ENCODE data around the gene BBS2. TPM values are rescaled to one million over a fixed set of nuclear protein-coding genes. Genes with fewer than 3 reads are reported as not detected.

The BBS2 gene
- total RNA-seq, 1 experiment from 2014 or later, result 66.2 TPM

DNA sequence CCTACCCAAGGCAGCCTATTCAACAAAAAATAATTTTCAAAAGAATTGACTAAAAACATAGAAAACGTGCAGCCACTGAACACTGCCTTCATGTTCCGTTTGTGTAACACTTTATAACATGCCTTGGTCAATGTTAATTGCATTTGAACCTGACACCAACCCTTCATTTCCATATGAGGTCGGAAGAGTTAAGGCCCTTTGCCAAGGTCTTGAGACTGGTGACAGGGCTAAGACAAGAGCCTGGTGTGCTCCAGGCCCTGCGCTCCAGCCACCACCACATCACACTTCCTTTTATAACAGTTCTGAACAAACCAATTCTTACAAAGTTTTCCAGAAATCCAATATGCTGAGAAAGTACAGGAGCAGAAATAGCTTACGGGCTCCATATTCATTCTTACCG is 4.2 kb downstream of the BBS2 start:
- no peak overlapping the region for H3K4me2 ChIP-seq (ENCODE audit: low read depth, low read length, poor library complexity, severe bottlenecking)
- no peak overlapping the region for H3K4me3 ChIP-seq (ENCODE audit: low read length)

DNA sequence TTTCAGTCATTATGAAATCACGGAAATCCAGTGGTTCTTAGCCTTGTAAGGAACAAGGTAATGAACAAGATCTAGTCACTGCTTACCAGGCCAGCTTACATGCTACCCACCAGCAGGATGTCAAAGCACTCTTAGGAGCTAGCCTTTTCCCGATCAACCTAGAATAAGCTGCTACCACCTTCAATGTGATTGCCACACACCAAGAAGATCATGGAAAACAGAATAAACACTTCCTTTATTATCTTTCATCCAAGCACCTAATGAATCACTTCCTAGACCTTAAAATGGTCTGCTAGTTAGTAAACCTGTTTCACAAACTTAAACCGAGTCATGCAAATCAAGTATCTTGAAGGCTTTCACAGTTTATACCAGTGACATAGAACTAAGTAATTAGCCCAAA is 5.0 kb downstream of the BBS2 start:
- Histone ChIP-seq H3K27ac (ENCODE audit: low read length) (no peak overlapping the region), H3K9ac (ENCODE audit: low read length) (no peak overlapping the region), H3K27me3 (ENCODE audit: low read length) (no peaks in the 10 kb centered on the region), H3K4me3 (ENCODE audit: low read length) (no peak overlapping the region), H3K36me3 (ENCODE audit: insufficient read depth, low read length) (peaks cover 12% of the 10 kb centered on the region; the same call in 1 of the 2 replicates), H3K9me2 (replicated peaks; ENCODE audit: insufficient read depth, low read length) (no peaks in the 10 kb centered on the region), H3K4me2 (ENCODE audit: low read depth, low read length, poor library complexity, severe bottlenecking) (no peak overlapping the region), H3K79me2 (ENCODE audit: low read length) (peaks cover 49% of the 10 kb centered on the region), H2AFZ (ENCODE audit: low read length) (no peak overlapping the region), H4K20me1 (ENCODE audit: insufficient read depth, low read depth, low read length) (no peaks in the 10 kb centered on the region; the same call in 1 of the 2 replicates), H3K9me3 (ENCODE audit: low read length) (no peaks in the 10 kb centered on the region), H3K4me1 (ENCODE audit: low read length) (peaks cover 33% of the 10 kb centered on the region)
- DNase-seq, result no peak

More for the DNA sequence above, 4.2 kb downstream of the BBS2 start:
- H3K4me1 ChIP-seq (ENCODE audit: low read length), result peaks cover 40% of the 10 kb centered on the region
- H3K9me2 ChIP-seq (replicated peaks; ENCODE audit: insufficient read depth, low read length), result no peaks in the 10 kb centered on the region
- H3K27me3 ChIP-seq (ENCODE audit: low read length), result no peaks in the 10 kb centered on the region
- no peak overlapping the region for H3K9ac ChIP-seq (ENCODE audit: low read length)
- no peaks in the 10 kb centered on the region; the same call in 1 of the 2 replicates for H4K20me1 ChIP-seq (ENCODE audit: insufficient read depth, low read depth, low read length)
- no peak overlapping the region for H2AFZ ChIP-seq (ENCODE audit: low read length)
- peaks cover 12% of the 10 kb centered on the region; the same call in 1 of the 2 replicates for H3K36me3 ChIP-seq (ENCODE audit: insufficient read depth, low read length)
- peak; percentile 54 for DNase-seq
- no peaks in the 10 kb centered on the region for H3K9me3 ChIP-seq (ENCODE audit: low read length)
- no peak overlapping the region for H3K27ac ChIP-seq (ENCODE audit: low read length)
- peaks cover 49% of the 10 kb centered on the region for H3K79me2 ChIP-seq (ENCODE audit: low read length)

GRCh38 chr16:56513972-56514371 is 5.9 kb downstream of the BBS2 start:
- peak; percentile 83 for DNase-seq
- Histone ChIP-seq H3K9me2 (replicated peaks; ENCODE audit: insufficient read depth, low read length) (no peaks in the 10 kb centered on the region), H2AFZ (ENCODE audit: low read length) (no peak overlapping the region; the same call in 1 of the 2 replicates), H4K20me1 (ENCODE audit: insufficient read depth, low read depth, low read length) (no peaks in the 10 kb centered on the region; the same call in 1 of the 2 replicates), H3K36me3 (ENCODE audit: insufficient read depth, low read length) (peaks cover 12% of the 10 kb centered on the region; the same call in 1 of the 2 replicates), H3K27me3 (ENCODE audit: low read length) (no peaks in the 10 kb centered on the region), H3K27ac (ENCODE audit: low read length) (no peak overlapping the region; the same call in 1 of the 2 replicates), H3K9me3 (ENCODE audit: low read length) (no peaks in the 10 kb centered on the region), H3K4me1 (ENCODE audit: low read length) (peaks cover 29% of the 10 kb centered on the region), H3K9ac (ENCODE audit: low read length) (no peak overlapping the region), H3K4me2 (ENCODE audit: low read depth, low read length, poor library complexity, severe bottlenecking) (peak overlapping the region; percentile 6), H3K79me2 (ENCODE audit: low read length) (peaks cover 43% of the 10 kb centered on the region), H3K4me3 (ENCODE audit: low read length) (no peak overlapping the region)

DNA sequence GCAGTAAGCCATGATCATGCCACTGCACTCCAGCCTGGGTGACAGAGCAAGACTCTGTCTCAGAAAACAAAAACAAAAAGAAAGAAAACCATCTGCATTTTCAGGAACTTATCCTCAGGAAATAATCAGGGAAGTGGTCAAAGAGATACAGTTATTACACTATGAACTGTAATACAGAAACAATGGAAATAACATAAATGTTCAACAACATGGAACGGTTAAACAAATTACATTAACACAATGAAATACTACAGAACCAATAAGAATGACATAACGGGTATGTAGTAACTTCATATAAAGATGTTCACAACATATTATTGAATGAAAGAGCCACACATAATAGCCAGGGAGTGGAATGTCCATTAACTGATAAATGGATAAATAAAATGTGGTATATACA is 6.7 kb downstream of the BBS2 start:
- no peak overlapping the region for H3K4me3 ChIP-seq (ENCODE audit: low read length)
- no peaks in the 10 kb centered on the region for H3K27me3 ChIP-seq (ENCODE audit: low read length)
- peaks cover 36% of the 10 kb centered on the region for H3K79me2 ChIP-seq (ENCODE audit: low read length)
- no peaks in the 10 kb centered on the region for H3K9me3 ChIP-seq (ENCODE audit: low read length)
- no peak for DNase-seq
- no peak overlapping the region for H3K9ac ChIP-seq (ENCODE audit: low read length)
- H3K4me2 ChIP-seq (ENCODE audit: low read depth, low read length, poor library complexity, severe bottlenecking), result no peak overlapping the region
- H3K36me3 ChIP-seq (ENCODE audit: insufficient read depth, low read length), result peaks cover 12% of the 10 kb centered on the region; the same call in 1 of the 2 replicates
- no peaks in the 10 kb centered on the region for H4K20me1 ChIP-seq (ENCODE audit: insufficient read depth, low read depth, low read length)
- no peaks in the 10 kb centered on the region for H3K9me2 ChIP-seq (replicated peaks; ENCODE audit: insufficient read depth, low read length)
- H3K27ac ChIP-seq (ENCODE audit: low read length), result no peak overlapping the region
- peaks cover 22% of the 10 kb centered on the region for H3K4me1 ChIP-seq (ENCODE audit: low read length)
- no peak overlapping the region for H2AFZ ChIP-seq (ENCODE audit: low read length)

DNA sequence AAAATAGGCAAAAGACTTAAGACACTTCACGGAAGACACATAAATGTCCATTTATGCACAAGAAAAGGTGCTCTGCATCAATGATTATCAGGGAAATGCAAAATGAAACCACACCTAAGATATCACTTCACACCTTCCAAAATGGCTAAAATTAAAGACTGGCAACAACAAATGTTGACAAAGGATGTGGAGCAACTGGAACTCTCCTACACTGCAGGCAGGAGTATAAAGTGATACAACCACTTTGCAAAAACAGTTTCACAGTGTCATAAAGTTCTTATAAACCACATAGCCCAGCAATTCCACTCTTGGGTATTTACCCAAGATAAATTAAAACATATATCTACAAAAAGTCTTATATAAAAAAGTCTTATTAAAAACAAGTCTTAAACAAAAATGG is 7.8 kb downstream of the BBS2 start:
- no peak for DNase-seq
- Histone ChIP-seq H4K20me1 (ENCODE audit: insufficient read depth, low read depth, low read length) (no peaks in the 10 kb centered on the region), H3K9me2 (replicated peaks; ENCODE audit: insufficient read depth, low read length) (no peaks in the 10 kb centered on the region), H2AFZ (ENCODE audit: low read length) (no peak overlapping the region), H3K4me3 (ENCODE audit: low read length) (no peak overlapping the region), H3K4me1 (ENCODE audit: low read length) (peaks cover 22% of the 10 kb centered on the region), H3K9me3 (ENCODE audit: low read length) (no peaks in the 10 kb centered on the region), H3K27ac (ENCODE audit: low read length) (no peak overlapping the region), H3K9ac (ENCODE audit: low read length) (no peak overlapping the region), H3K4me2 (ENCODE audit: low read depth, low read length, poor library complexity, severe bottlenecking) (no peak overlapping the region), H3K79me2 (ENCODE audit: low read length) (peaks cover 30% of the 10 kb centered on the region), H3K27me3 (ENCODE audit: low read length) (no peaks in the 10 kb centered on the region), H3K36me3 (ENCODE audit: insufficient read depth, low read length) (peaks cover 15% of the 10 kb centered on the region; the same call in 1 of the 2 replicates)

GRCh38 chr16:56510544-56510943 is 9.3 kb downstream of the BBS2 start:
- H3K4me3 ChIP-seq (ENCODE audit: low read length), result no peak overlapping the region
- no peak overlapping the region for H3K27ac ChIP-seq (ENCODE audit: low read length)
- H3K9me2 ChIP-seq (replicated peaks; ENCODE audit: insufficient read depth, low read length), result no peaks in the 10 kb centered on the region
- H3K9ac ChIP-seq (ENCODE audit: low read length), result no peak overlapping the region
- no peaks in the 10 kb centered on the region for H4K20me1 ChIP-seq (ENCODE audit: insufficient read depth, low read depth, low read length)
- peaks cover 16% of the 10 kb centered on the region for H3K4me1 ChIP-seq (ENCODE audit: low read length)
- H3K27me3 ChIP-seq (ENCODE audit: low read length), result no peaks in the 10 kb centered on the region
- H3K4me2 ChIP-seq (ENCODE audit: low read depth, low read length, poor library complexity, severe bottlenecking), result no peak overlapping the region
- no peaks in the 10 kb centered on the region for H3K9me3 ChIP-seq (ENCODE audit: low read length)
- no peak overlapping the region for H2AFZ ChIP-seq (ENCODE audit: low read length)
- peaks cover 24% of the 10 kb centered on the region for H3K79me2 ChIP-seq (ENCODE audit: low read length)
- DNase-seq, result no peak
- H3K36me3 ChIP-seq (ENCODE audit: insufficient read depth, low read length), result peaks cover 24% of the 10 kb centered on the region; the same call in 1 of the 2 replicates

- H3K79me2 ChIP-seq (ENCODE audit: low read length), result no peaks in the 10 kb centered on the region
- no peak overlapping the region for H3K4me2 ChIP-seq (ENCODE audit: low read depth, low read length, poor library complexity, severe bottlenecking)
- H3K4me3 ChIP-seq (ENCODE audit: low read length), result no peak overlapping the region
- no peak overlapping the region for H2AFZ ChIP-seq (ENCODE audit: low read length)
- no peaks in the 10 kb centered on the region for H3K9me2 ChIP-seq (replicated peaks; ENCODE audit: insufficient read depth, low read length)
- H3K27me3 ChIP-seq (ENCODE audit: low read length), result no peaks in the 10 kb centered on the region
- no peak overlapping the region for H3K9ac ChIP-seq (ENCODE audit: low read length)
- H4K20me1 ChIP-seq (ENCODE audit: insufficient read depth, low read depth, low read length), result no peaks in the 10 kb centered on the region
- DNase-seq, result no peak
- H3K9me3 ChIP-seq (ENCODE audit: low read length), result no peaks in the 10 kb centered on the region
- H3K36me3 ChIP-seq (ENCODE audit: insufficient read depth, low read length), result peaks cover 23% of the 10 kb centered on the region; the same call in 1 of the 2 replicates
- no peak overlapping the region for H3K27ac ChIP-seq (ENCODE audit: low read length)
- no peaks in the 10 kb centered on the region for H3K4me1 ChIP-seq (ENCODE audit: low read length)
Observed at GRCh38 chr16:56506941-56507340, 12.9 kb downstream of the BBS2 start.

GRCh38 chr16:56505181-56505580 is 14.6 kb downstream of the BBS2 start:
- Histone ChIP-seq H3K27ac (ENCODE audit: low read length) (no peak overlapping the region), H3K79me2 (ENCODE audit: low read length) (no peaks in the 10 kb centered on the region), H3K9me3 (ENCODE audit: low read length) (no peaks in the 10 kb centered on the region), H3K4me1 (ENCODE audit: low read length) (no peaks in the 10 kb centered on the region), H3K36me3 (ENCODE audit: insufficient read depth, low read length) (peaks cover 22% of the 10 kb centered on the region; the same call in 1 of the 2 replicates), H3K27me3 (ENCODE audit: low read length) (no peaks in the 10 kb centered on the region), H2AFZ (ENCODE audit: low read length) (no peak overlapping the region), H3K4me2 (ENCODE audit: low read depth, low read length, poor library complexity, severe bottlenecking) (no peak overlapping the region), H3K9me2 (replicated peaks; ENCODE audit: insufficient read depth, low read length) (no peaks in the 10 kb centered on the region), H3K4me3 (ENCODE audit: low read length) (no peak overlapping the region), H4K20me1 (ENCODE audit: insufficient read depth, low read depth, low read length) (no peaks in the 10 kb centered on the region), H3K9ac (ENCODE audit: low read length) (no peak overlapping the region)
- DNase-seq, result no peak
